Activated naive CD4-positive, alpha-beta T cell treated with Interleukin-2 at 50 U/mL for 16 hours (primary cell): ENCODE measurements around the gene TLK1.

Experiments
- DNase-seq: peaks from one replicate; pipeline ENCODE4 v3.0.0-alpha.2; 2020

The TLK1 gene

GRCh38 chr2:170991398-170992182, 169.1 kb downstream of the TLK1 start:
- no peak for DNase-seq

GRCh38 chr2:170986566-170987258, 174.0 kb downstream of the TLK1 start:
- no peak for DNase-seq

GRCh38 chr2:170985407-170985806, 175.3 kb downstream of the TLK1 start:
- no peak for DNase-seq

GRCh38 chr2:170984079-170984478, 176.6 kb downstream of the TLK1 start:
- DNase-seq, result no peak

- DNase-seq, result no peak
Measured at GRCh38 chr2:170975943-170976270, 184.8 kb downstream of the TLK1 start.

- no peak for DNase-seq
Measured at GRCh38 chr2:170975127-170975942, 185.4 kb downstream of the TLK1 start.

- DNase-seq, result no peak
Measured at GRCh38 chr2:170974304-170974993, 186.2 kb downstream of the TLK1 start.

- peak; percentile 88 for DNase-seq
Measured at GRCh38 chr2:170973492-170974303, 187.0 kb downstream of the TLK1 start.

GRCh38 chr2:170973225-170973491, 187.5 kb downstream of the TLK1 start:
- no peak for DNase-seq

- no peak for DNase-seq
Measured at GRCh38 chr2:170972296-170973224, 188.1 kb downstream of the TLK1 start.

- DNase-seq, result no peak
Measured at GRCh38 chr2:170971071-170971470, 189.6 kb downstream of the TLK1 start.

GRCh38 chr2:170969872-170970496, 190.7 kb downstream of the TLK1 start:
- DNase-seq, result no peak

GRCh38 chr2:170969030-170969429, 191.7 kb downstream of the TLK1 start:
- no peak for DNase-seq

- no peak for DNase-seq
Measured at GRCh38 chr2:170968205-170969003, 192.3 kb downstream of the TLK1 start.

GRCh38 chr2:170967553-170967952, 193.1 kb downstream of the TLK1 start:
- no peak for DNase-seq

GRCh38 chr2:170966648-170967396, 193.9 kb downstream of the TLK1 start:
- no peak for DNase-seq

- DNase-seq, result no peak
Measured at GRCh38 chr2:170965446-170966225, 195.1 kb downstream of the TLK1 start.

- no peak for DNase-seq
Measured at GRCh38 chr2:170963386-170963785, 197.3 kb downstream of the TLK1 start.
